Sciatic nerve (tissue), 2 donors: Measurements from ENCODE around the gene MSMP. TPM values are rescaled to one million over a fixed set of nuclear protein-coding genes. Genes with fewer than 3 reads are reported as not detected.

Experiments used
- ATAC-seq: fragments of 200-7000 bp; cut with Tn5 transposase; one replicate; pipeline ENCODE4 v1.9.1; 2020; ENCODE audit warnings: mild to moderate bottlenecking, moderate library complexity
- DNase-seq: peaks from one replicate; pipeline ENCODE4 v3.0.0-alpha.2; 2020; ENCODE audit warnings: low spot score
- intact Hi-C: fragments of 100-400 bp; cut with DNase I; formaldehyde crosslinking; loops from one replicate; pipeline ENCODE4 v1.14.2; 2022
- total RNA-seq: library from RNA; stranded (reverse); fragmentation: NEBNext Ultra II Directional; extraction: Animal tissue kit (Norgen Biotek cat#: 25700); gene quantifications from one replicate; pipeline ENCODE4 v1.2.1, GENCODE V29; 2021
- donor health status: DM: no; HTN: no; CAD: no.
- donor health status: DM: no; HTN: no; CAD: no.

The MSMP gene
- total RNA-seq, 1 donor from 2014 or later = not detected

DNA sequence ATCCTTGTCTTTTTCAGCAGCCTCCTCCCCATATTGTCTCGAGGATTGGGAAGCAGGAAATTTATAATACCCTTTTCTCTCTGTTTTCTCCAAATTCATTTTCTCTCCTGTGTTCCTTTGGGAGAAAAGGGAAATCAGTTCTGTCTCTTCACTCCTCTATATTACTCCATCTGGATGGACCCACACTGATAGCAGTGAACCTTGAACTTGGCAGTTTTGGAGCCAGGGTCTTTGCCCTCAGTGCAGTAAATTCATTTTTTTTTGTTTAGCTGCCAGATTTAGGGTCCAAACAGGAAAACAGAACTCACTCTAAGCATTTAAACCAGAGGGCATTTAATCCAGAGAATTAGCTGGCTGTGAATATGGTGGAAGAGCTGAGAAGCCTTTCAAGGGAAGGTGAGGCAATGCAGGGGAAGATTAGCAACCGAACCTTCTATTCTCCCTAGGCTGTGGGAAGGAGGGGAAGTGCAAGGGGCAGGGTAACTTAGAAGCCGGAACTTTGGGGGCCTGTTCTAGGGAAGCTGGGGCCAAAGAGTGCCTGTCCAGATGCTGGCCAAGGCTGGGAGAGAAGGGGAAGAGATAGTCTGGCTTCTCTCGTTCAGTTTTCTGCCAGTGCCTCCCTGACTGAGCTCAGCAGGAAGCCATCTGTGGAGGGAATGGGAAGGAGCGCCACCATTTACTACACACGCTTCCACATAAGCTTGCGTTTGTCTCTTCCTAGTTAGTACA is 21.0 kb upstream of the MSMP start:
- intact Hi-C loops = no loop called here
- ATAC-seq (peak; percentile 64), DNase-seq (no peak)

DNA sequence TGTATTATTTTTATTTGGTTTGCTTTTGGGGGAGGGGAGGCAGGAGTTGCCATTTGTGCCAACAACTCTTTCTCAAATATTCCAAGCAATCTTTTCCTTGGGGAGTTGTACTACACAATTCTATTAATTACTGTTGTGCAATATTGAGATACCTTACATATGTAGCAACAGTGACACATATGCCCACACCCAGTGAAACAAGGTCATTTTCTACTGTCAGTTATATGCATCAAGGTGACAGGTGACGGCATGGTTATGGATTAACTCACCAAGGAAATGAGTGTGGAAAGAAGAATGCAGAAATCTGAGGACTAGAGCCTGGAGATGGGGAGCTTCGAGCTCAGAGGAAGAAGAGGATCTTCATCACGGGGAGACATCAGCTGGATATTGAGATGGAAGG is 17.9 kb upstream of the MSMP start:
- no peak for DNase-seq
- intact Hi-C loops = no loop called here
- ATAC-seq = peak; percentile 11

DNA sequence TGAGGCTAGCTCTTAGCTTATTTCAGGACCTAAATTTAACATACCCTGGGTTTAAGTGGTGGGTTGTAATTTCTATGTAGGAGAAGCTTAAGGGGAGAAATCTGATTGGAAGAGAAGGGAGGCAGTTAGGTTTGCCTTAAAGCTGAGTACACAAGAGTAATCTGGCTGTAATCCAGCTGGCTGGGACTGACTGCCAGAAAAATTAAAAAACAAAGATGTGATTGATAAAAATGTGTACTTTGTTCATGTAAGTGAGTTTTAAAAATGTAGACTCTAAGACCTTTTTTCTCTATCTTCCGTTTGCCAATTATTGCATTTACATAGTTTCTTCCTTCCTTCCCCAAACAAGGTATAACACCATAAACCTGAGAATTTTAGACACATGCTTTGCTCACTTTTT is 17.5 kb upstream of the MSMP start:
- ATAC-seq = peak; percentile 67
- DNase-seq = no peak
- intact Hi-C loops = no loop called here

DNA sequence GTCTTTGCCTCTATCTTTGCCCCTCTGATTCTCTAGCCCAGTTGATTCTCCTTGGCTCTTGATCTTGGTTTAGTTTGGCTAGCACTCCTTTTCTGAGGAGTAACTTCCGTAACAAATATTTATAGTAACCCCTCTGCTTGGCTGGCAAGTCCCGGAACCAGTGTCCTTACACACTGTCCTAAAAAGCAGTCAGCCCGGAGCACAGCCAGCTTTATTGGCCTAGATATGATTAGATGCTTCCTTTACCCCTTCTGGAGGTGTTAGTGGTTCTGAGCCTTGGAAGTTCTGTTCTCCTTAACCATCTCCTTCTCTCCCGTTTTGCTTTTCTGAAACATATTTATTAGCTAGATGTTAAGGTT is 17.0 kb upstream of the MSMP start:
- ATAC-seq (peak; percentile 88), DNase-seq (no peak)
- intact Hi-C loops = no loop called here

DNA sequence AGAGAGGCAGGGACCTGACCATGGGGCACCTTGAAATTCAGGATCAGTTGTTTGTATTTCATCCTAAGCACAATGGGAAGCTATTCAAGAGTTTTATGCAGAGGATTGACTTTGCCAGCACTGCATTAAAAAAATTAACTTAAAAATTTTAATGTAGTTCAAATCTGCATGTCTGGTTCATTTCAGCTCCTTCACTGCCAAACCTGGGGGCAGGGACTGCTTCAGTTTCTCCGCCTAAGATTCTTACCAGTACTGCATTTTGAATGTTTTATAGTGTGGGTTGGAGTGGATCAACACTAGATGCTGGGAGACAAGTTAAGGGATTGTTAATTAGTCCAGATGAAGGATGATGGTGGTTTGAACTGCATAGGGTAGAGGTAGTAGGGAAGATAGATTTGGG is 15.7 kb upstream of the MSMP start:
- no peak for DNase-seq
- ATAC-seq = no peak
- intact Hi-C loops = no loop called here

DNA sequence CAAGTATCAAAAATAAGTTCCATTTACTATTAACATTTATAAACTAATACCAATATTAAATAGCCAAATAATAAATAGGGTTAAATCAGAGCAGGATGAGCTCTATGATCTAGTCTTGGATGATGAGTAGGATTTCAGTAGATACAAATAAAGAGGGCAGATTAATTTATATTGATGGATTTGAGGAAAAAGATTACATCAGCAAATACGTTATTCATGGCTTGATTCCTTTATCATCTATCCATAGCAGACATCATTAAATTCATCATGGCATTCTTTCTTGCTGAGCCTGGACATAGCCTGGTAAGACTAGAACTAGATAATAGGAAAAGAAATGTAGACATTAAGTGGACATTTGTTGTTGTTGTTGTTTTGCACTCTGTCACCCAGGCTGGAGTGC is 13.4 kb upstream of the MSMP start:
- DNase-seq (no peak), ATAC-seq (no peak)
- intact Hi-C loops = no loop called here

DNA sequence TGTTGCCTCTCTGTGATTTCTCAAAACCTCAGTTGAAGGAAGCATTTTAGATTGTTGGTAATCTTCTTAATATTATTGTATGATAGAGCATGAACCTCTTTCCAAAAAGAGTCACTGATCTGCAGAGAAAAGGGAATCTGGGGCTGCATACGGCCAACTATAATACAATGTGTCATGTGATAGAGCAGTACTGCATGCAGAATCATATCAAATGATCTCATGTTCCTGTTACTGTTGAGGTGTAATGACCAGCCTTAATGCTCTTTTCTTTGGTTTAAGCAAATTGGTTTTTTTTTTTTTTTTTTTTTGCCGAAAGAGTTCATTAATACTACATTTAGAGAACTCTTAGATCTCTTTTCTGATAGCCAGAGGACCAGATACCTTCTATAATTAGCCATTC is 12.9 kb upstream of the MSMP start:
- intact Hi-C loops = no loop called here
- no peak for DNase-seq
- ATAC-seq = no peak

DNA sequence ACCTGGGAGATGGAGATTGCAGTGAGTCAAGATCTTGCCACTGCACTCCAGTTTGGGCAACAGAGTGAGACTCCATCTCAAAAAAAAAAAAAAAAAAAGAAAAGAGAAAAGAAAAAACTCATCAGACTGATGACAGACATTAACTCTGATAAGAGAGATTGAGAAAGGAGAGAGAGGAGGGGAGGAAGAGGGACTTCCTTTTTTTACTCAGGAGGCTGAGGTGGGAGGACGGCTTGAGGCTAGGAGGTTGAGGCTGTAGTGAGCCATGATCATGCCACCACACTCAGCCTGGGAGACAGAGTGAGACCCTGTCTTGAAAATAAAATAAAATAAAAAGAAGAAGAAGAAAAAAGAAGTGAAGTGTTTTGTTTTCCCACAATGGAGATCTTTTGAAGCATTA is 9.7 kb upstream of the MSMP start:
- intact Hi-C loops = no loop called here
- ATAC-seq (no peak), DNase-seq (no peak)

DNA sequence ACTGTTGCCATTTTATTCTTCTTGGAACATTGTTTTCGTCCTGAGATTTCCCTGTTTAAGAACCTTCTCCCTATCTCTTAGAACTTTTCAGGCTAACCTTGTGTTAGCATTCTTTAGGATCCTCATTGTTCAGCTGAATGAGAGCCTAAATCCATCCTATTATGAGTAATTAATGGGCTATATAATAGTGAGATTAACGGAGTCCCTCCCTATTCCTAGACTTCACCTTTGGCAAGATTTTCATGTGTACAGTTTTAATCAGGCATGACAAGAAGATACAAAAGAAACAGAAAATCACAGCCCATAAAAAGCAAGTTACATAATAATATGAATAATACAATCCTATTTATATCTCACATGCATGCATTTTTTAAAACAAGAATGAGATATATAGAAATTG is 9.1 kb upstream of the MSMP start:
- no peak for ATAC-seq
- no peak for DNase-seq
- intact Hi-C loops = no loop called here

DNA sequence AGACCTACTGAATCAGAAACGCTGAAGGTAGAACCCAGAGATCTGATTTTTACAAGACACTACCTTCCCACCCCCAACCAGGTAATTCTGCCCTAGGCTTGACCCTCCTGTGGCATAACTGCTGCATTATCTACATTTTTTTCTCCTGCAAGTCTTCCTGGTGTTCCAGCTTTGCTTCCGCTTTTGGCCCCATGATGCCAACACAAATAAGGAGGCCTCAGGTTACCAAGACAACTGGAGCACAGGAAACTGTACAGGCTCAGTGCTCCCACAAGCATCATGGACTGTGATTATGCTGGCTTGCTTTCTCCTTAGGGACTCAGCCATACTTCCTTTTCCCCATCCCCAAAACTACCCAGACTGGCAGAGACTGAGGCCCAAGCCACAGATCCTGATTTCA is 6.6 kb upstream of the MSMP start:
- DNase-seq (no peak), ATAC-seq (no peak)

DNA sequence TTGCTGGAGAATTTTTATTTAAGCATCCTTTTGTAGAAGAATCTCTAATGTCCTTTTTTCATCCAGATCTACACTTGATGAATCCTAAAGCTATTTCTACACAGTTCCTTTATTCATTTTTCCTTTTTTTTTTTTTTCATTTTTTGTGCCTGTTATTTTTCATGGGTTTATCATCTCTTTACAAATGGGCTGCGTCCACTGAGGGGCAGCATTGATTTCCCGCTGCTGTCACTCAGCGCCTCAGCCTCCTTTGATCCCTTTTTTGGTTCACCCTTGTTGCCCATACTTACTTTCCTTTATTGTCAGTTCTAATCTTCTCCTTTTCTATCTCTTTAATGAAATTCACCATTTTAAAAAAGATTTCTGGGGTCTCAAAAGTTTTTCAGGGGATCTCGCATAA is 5.7 kb upstream of the MSMP start:
- intact Hi-C loops = no loop called here
- DNase-seq (no peak), ATAC-seq (no peak)

More for the DNA sequence above, 6.6 kb upstream of the MSMP start:
- intact Hi-C loops = no loop called here

DNA sequence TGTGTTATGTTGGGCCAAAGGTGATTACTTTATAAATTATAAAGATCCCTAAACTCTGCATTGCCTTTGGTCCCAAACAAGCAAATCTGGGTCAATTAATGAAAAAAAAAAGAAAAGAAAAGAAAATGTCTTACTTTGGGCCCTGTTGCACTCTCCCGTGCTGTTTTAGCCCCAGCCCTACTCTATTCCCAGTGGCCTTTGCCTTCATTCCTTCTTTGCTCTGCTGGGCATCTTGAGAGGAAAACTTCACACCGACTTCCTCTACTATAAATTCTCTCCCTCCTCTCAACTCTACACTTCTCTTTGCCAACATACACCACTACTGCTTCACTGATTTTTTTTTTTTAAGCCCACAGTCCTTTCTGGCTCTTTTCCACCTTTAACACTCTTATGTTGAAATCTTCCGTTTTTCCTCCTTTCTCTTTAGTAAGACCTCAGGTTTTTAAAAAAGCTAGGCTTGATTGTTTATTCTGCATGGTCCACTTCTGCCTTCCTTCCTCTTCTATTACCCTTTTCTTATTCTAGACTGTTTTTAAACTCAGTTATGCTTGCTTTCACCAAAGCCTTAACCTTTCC is 4.5 kb upstream of the MSMP start:
- DNase-seq (no peak), ATAC-seq (peak; percentile 51)
- intact Hi-C loops = no loop called here

DNA sequence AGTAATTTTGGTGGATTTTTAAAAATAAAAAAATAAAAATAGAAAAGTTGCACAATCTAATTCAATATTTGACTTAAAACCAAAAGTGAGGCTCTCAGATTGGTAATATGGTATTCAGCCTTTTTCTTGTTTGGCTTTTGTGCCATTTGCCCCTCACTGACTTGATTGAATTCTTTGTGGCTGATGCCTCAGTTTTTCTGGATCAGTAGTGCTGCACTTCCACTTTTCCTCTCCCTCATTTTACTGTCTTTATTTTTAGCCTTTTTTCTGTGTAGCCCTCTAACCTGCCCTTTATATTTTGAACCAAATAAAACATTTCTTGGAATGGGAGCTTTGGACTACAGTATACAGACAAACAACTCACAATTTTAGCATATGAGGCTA is 3.8 kb upstream of the MSMP start:
- peak; percentile 37 for ATAC-seq
- intact Hi-C loops = no loop called here
- no peak for DNase-seq

DNA sequence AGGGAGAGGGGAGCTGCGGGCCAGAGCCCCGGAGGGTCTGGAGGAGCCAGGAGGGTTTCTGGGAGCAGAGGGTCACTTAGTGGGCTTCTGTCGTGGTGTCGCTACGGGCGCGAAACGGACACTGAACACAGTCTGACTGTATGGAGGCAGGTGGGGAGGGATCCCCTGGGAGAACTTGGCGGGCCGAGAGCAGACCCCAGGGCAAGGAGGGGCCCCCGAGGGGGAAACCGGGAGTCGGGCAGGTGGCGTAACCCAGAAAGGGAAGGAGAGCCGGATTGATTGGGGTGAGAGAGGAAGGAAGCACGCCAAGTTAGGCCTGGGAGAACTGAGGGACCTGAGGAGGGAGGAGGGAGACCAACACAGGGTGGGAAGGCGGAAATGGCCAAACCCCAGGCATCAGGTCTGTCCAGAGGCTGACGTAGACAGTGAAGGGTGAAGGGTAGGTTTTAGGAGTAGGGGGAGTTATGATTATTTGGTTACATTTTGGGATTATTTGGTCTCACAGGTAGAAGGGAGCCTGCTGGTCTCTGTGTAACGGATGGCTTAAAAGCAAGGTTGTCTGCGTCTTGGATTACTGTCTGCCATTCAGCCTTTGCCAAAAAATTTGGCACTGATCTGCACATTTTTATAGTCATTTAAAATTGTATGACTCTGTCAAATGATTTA is 3.3 kb upstream of the MSMP start:
- intact Hi-C loops = no loop called here

DNA sequence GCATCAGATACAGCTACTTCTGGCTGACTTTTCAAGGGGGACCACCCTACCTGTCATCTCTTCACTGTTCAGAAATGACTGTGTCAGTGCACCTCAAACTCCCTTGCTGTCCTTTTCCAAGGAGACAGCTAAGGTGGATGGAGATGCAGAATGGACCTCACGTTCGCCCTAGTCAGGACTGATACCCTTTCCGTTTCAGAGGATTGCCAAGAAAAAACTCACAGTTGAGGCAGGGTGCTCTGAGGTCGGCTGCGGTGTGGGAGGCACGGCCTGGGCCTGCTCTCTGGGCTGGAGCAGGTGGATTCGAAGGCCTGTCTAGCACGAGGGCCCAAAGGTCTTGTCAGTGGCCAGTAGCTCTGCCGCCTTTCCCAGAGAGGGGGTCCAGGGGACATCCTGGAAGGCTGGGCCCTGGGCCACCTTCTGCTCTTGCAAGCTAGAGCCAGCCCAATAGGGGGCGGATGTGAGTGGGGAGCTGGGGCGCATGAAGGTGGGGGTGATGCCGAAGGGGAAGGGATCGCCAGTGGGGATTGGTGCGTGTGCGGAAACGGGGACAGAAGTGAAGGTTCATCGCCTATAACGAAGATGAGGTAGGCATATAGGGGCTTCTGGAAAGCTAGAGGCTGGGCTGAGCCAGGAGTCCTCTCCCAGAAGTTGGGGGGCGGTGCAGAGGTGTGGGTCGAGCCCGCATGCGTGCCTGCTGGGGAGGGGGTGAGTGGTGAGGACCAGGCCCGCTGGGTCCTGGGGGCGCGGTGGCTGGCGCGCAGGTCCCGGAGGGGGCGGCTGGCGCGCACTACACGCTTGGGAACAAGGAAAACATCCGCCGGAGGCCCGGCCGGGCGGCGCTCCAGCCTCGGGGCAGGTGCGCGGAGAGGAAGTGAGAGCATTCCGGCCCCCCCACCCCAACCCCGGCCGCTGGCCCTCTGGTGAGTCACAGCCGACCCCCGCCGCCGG is 2.5 kb upstream of the MSMP start:
- peak; percentile 80 for DNase-seq
- intact Hi-C loops = no loop called here
- ATAC-seq = peak; percentile 59

More for the DNA sequence above, 3.3 kb upstream of the MSMP start:
- ATAC-seq = peak; percentile 79
- peak; percentile 71 for DNase-seq

DNA sequence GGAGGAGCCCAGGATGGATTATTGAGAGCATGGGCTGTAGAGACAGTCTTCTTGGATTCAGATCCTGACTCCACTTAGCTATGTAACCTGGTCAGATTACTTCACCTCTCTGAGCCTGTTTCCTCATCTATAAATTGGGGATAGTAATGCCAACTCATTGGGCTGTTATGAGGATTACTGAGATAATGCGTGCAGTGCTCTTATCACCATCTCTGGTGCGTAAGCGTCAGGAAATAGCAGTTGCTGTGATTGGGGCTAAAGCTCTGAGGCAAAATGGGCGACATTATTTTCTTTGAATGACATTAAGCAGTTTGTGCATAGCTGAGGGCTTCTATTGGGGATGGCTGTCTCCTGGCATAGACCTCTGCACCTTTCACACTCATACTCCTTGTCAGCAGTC is 995 bp upstream of the MSMP start:
- no peak for ATAC-seq
- intact Hi-C loops = no loop called here

DNA sequence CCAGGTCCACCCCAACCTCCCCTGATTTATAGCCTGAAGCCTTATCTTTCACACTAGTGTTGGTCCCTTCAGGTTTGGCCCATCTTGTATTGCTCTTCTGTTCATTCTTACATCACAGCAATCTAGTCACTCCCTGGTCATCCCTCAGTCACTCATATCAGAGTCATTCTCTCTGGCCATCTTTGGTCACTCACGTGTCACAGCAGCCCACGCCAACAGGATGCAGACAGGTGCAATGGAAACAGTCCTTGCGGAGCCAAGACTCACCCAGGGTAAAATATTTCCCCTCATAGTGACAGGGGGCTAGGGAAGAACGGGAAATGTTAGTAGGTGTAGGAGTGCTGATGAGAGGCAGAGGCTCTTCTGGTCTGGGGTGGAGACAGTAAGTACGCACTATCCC is 610 bp downstream of the MSMP start:
- intact Hi-C loops = no loop called here
- ATAC-seq (no peak), DNase-seq (no peak)

More for the DNA sequence above, 995 bp upstream of the MSMP start:
- DNase-seq = no peak

DNA sequence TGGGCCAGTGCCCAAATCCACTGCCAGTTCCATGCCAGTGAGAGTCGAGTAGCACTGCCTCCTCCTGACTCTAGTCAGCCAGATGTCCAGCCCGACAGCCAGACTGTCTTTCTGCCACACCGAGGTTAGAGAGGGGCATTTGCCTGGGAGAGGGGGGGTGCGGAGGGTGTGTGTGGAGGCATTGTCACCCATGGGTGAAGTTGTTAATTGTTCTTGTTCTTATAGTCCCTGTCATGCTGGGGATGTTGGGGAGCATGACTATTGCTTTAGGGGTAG is 3.9 kb downstream of the MSMP start:
- DNase-seq (no peak), ATAC-seq (no peak)
- intact Hi-C loops = no loop called here

DNA sequence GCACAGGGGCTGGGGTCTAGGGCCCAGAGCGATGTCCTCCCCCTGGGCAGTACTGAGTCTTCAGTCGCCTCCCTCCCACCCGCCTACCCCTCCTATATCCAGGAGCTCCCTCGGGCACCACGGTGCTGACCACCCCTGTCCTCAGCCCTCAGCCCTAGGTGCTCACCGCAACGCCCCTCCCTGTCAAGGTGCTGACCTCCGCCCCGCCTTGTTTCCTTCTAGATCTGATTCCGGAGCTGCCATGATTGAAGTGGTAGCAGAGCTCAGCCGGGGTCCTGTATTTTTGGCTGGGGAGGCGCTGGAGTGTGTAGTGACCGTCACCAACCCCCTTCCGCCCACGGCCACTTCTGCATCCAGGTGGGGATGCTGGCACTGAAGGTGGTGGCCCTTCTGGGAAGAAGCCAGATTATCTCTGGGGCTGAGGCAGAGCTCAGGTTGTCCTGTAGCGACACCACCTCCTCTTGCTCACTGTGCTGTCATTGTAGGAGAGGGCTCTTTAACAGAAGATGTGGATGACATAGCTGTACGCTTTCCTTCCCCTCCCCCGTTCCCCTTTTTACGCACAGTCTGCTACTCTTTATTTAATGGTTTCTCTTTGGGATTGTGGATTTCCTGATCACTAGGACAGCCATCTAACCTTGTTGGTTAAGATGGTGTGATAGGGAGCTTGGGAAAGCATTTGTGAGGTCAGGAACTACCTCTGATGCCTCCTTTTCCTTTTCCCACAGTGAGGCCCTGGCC is 4.4 kb downstream of the MSMP start:
- ATAC-seq (peak; percentile 56), DNase-seq (no peak)
- intact Hi-C loops = no loop called here
